Panc1 (cell line): ENCODE measurements around the gene CDC123.

Source experiments
- CTCF ChIP-seq: fragments of 450-650 bp; IDR thresholded peaks from 2 replicates; pipeline ENCODE4 v1.5.1; 2017; ENCODE audit warnings: mild to moderate bottlenecking
- POLR2AphosphoS5 ChIP-seq: IDR thresholded peaks from 2 replicates; pipeline ENCODE4 v1.6.1; 2012; ENCODE audit warnings: mild to moderate bottlenecking, low read depth, low read length, moderate library complexity

- no peak for TF ChIP-seq CTCF
- TF ChIP-seq POLR2AphosphoS5: no peak
Measured at GRCh38 chr10:12238821-12239220, 42.8 kb downstream of the CDC123 start.
